Measurements from ENCODE around the gene SPATA3.
"Not testable (repeated sequence)": the region's sequence is repeated elsewhere in the genome, so short reads cannot be mapped to it uniquely, and the experiment has no call there.

SPATA3 gene

GRCh38 chr2:231001036-231001435 lies 5.1 kb downstream of the SPATA3 start:
- TF ChIP-seq CTCF (IDR thresholded peaks at IDR 0.05; ENCODE audit: low read depth, low read length) = no peak
- H3K9me3 ChIP-seq (ENCODE audit: severe bottlenecking) = no peaks in the 10 kb centered on the region
- no peaks in the 10 kb centered on the region for H3K27me3 ChIP-seq (ENCODE audit: insufficient read depth, low read depth, severe bottlenecking)
- DNase-seq = no peak
- H3K4me3 ChIP-seq (ENCODE audit: low read depth, low read length) = no peak overlapping the region
- H3K27ac ChIP-seq = no peak overlapping the region
- no peaks in the 10 kb centered on the region for H3K36me3 ChIP-seq

GRCh38 chr2:231001921-231002320 lies 6.0 kb downstream of the SPATA3 start:
- no peak overlapping the region for H3K27ac ChIP-seq
- no peak for TF ChIP-seq CTCF (IDR thresholded peaks at IDR 0.05; ENCODE audit: low read depth, low read length)
- H3K4me3 ChIP-seq (ENCODE audit: low read depth, low read length) = no peak overlapping the region
- H3K27me3 ChIP-seq (ENCODE audit: insufficient read depth, low read depth, severe bottlenecking) = no peaks in the 10 kb centered on the region
- no peak for DNase-seq
- H3K36me3 ChIP-seq = no peaks in the 10 kb centered on the region
- H3K9me3 ChIP-seq (ENCODE audit: severe bottlenecking) = no peaks in the 10 kb centered on the region

GRCh38 chr2:231002641-231003040 lies 6.7 kb downstream of the SPATA3 start:
- TF ChIP-seq CTCF (IDR thresholded peaks at IDR 0.05; ENCODE audit: low read depth, low read length) = no peak
- H3K9me3 ChIP-seq (ENCODE audit: severe bottlenecking) = no peaks in the 10 kb centered on the region
- H3K27ac ChIP-seq = no peak overlapping the region
- H3K27me3 ChIP-seq (ENCODE audit: insufficient read depth, low read depth, severe bottlenecking) = no peaks in the 10 kb centered on the region
- H3K36me3 ChIP-seq = no peaks in the 10 kb centered on the region
- DNase-seq = no peak
- no peak overlapping the region for H3K4me3 ChIP-seq (ENCODE audit: low read depth, low read length)

DNA sequence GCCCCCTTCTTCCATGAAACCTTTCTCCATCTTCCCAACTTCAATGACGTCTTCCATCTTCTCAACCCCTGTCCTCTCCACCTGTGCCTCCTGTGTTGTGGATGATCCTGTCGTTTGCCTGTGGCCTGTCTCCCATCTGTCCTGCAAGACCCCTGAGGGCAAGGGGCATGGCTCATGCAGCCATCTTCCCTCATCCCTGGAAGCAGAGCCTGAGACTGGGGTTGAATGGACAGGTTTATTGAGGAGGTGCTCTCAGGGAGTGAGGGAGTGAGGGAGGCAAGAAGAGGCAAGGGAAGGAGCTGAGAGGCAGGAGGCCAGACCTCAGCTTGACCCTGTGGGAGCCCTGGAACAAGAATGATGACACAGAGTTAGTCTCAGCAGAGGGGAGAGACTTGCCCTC lies 7.3 kb downstream of the SPATA3 start:
- TF ChIP-seq CTCF (IDR thresholded peaks at IDR 0.05; ENCODE audit: low read depth, low read length) = no peak
- H3K27me3 ChIP-seq (ENCODE audit: insufficient read depth, low read depth, severe bottlenecking) = no peaks in the 10 kb centered on the region
- no peak overlapping the region for H3K27ac ChIP-seq
- no peaks in the 10 kb centered on the region for H3K36me3 ChIP-seq
- no peak for DNase-seq
- H3K9me3 ChIP-seq (ENCODE audit: severe bottlenecking) = no peaks in the 10 kb centered on the region
- no peak overlapping the region for H3K4me3 ChIP-seq (ENCODE audit: low read depth, low read length)

DNA sequence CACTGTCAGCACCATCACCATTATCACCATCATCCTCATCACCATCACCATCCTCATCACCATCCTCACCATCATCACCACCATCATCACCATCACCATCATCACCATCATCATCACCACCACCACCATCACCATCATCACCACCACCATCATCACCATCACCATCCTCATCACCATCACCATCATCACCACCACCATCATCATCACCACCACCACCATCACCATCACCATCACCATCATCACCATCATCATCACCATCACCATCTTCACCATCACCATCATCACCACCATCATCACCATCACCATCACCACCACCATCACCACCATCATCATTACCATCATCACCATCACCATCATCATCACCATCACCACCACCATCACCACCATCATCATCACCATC lies 9.0 kb downstream of the SPATA3 start:
- H3K9me3 ChIP-seq (ENCODE audit: severe bottlenecking); H3K36me3 ChIP-seq; DNase-seq; H3K27ac ChIP-seq; H3K4me3 ChIP-seq (ENCODE audit: low read depth, low read length); H3K27me3 ChIP-seq (ENCODE audit: insufficient read depth, low read depth, severe bottlenecking): not testable (repeated sequence)

DNA sequence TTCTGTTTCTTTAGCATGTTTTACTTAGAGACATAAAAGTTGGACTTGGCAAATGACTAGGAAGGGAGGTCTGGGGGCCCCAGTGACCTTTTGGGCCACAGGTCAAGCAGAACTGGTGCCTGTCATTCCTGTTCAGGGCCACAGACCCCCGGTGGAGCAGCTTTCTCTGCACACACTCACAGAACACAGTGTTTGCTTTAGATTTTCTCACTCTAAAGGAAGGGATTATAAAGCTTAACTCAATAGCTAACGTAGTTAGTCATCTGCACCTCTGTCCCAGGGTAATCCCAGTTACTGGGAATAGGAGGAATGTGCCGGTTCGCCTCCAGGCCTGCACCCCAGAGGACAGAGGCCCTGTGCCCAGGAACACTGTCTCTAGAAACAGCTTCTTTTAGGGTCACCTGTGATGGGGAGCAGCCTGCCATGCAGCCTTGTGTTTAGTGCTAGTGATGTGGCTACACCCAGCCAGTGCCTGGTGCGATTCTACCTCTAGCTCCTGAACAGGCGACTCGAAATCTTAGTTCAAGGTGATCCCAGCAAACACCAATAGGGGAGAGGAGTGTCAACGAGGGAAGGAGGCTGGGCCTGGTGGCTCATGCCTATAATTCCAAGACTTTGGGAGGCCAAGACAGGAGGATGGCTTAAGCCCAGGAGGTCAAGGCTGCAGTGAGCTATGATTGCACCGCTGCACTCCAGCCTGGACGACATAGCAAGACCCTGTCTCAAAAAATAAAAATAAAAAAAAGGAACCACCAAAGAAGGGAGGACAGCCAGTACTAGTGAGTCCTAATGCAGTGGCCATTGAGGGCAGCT lies 11.6 kb downstream of the SPATA3 start:
- no peak for TF ChIP-seq CTCF (IDR thresholded peaks at IDR 0.05; ENCODE audit: low read depth, low read length)
- H3K27ac ChIP-seq = no peak overlapping the region
- peak; percentile 39 for DNase-seq

More for the DNA sequence above, 11.6 kb downstream of the SPATA3 start:
- Histone ChIP-seq H3K9me3 (ENCODE audit: severe bottlenecking) (no peaks in the 10 kb centered on the region), H3K36me3 (no peaks in the 10 kb centered on the region), H3K27me3 (ENCODE audit: insufficient read depth, low read depth, severe bottlenecking) (no peaks in the 10 kb centered on the region), H3K4me3 (ENCODE audit: low read depth, low read length) (no peak overlapping the region)
